Measurements from ENCODE around the gene DUSP22.

The DUSP22 gene

GRCh38 chr6:354631-355280, 62.5 kb downstream of the DUSP22 start:
- DNase-seq, result no peak

GRCh38 chr6:355373-356208, 63.3 kb downstream of the DUSP22 start:
- DNase-seq, result no peak

GRCh38 chr6:356828-357251, 64.6 kb downstream of the DUSP22 start:
- no peak for DNase-seq

- no peak for DNase-seq
Measured at GRCh38 chr6:357261-357790, 65.0 kb downstream of the DUSP22 start.

- DNase-seq, result no peak
Measured at GRCh38 chr6:357791-358341, 65.6 kb downstream of the DUSP22 start.

- DNase-seq, result no peak
Measured at GRCh38 chr6:358432-358831, 66.1 kb downstream of the DUSP22 start.

GRCh38 chr6:358847-359246, 66.6 kb downstream of the DUSP22 start:
- no peak for DNase-seq

GRCh38 chr6:359261-360035, 67.2 kb downstream of the DUSP22 start:
- DNase-seq, result no peak

- no peak for DNase-seq
Measured at GRCh38 chr6:360349-360748, 68.1 kb downstream of the DUSP22 start.

GRCh38 chr6:360764-361373, 68.6 kb downstream of the DUSP22 start:
- DNase-seq, result no peak

- no peak for DNase-seq
Measured at GRCh38 chr6:361411-362132, 69.3 kb downstream of the DUSP22 start.

GRCh38 chr6:362231-362923, 70.1 kb downstream of the DUSP22 start:
- DNase-seq, result no peak

- no peak for DNase-seq
Measured at GRCh38 chr6:362924-363249, 70.6 kb downstream of the DUSP22 start.

- no peak for DNase-seq
Measured at GRCh38 chr6:363291-363690, 71.0 kb downstream of the DUSP22 start.

GRCh38 chr6:363909-364308, 71.6 kb downstream of the DUSP22 start:
- no peak for DNase-seq

GRCh38 chr6:364609-365540, 72.6 kb downstream of the DUSP22 start:
- DNase-seq, result no peak

- no peak for DNase-seq
Measured at GRCh38 chr6:365835-366234, 73.5 kb downstream of the DUSP22 start.

GRCh38 chr6:366389-367297, 74.4 kb downstream of the DUSP22 start:
- DNase-seq, result no peak

GRCh38 chr6:367298-367794, 75.1 kb downstream of the DUSP22 start:
- no peak for DNase-seq

Data from activated CD4-positive, alpha-beta T cell treated with anti-CD3 and anti-CD28 coated beads, Interleukin-2, amount 50 U/mL, for 1 hour (primary cell).